ENCODE data around the gene CLN5.
A peak's percentile ranks its signal among the peaks of the same experiment; 100 is the strongest.
"Not testable (repeated sequence)": the region's sequence is repeated elsewhere in the genome, so short reads cannot be mapped to it uniquely, and the experiment has no call there.

The CLN5 gene

GRCh38 chr13:76991796-76992547, at the start of gene CLN5:
CLN5 (plus strand) TSS chr13:76992081; CDS start chr13:76992099, 18 bp downstream.
- DNase-seq (ENCODE audit: low read depth in 2 of 2) = peak; percentile 84 to 93

GRCh38 chr13:76942363-76942762, 49.5 kb upstream of the CLN5 start:
- no peak for DNase-seq (ENCODE audit: low read depth in 2 of 2)

GRCh38 chr13:76943646-76944045, 48.2 kb upstream of the CLN5 start:
- no peak for DNase-seq (ENCODE audit: low read depth in 2 of 2)

- DNase-seq (ENCODE audit: low read depth in 2 of 2) = no peak
Measured at GRCh38 chr13:76944456-76944855, 47.4 kb upstream of the CLN5 start.

- no peak for DNase-seq (ENCODE audit: low read depth in 2 of 2)
Measured at GRCh38 chr13:76948149-76948548, 43.7 kb upstream of the CLN5 start, which contains the start of gene ACOD1. ACOD1 (plus strand) TSS chr13:76948511; CDS start chr13:76948559, 48 bp downstream.

- DNase-seq (ENCODE audit: low read depth in 2 of 2) = no peak
Measured at GRCh38 chr13:76950101-76950500, 41.8 kb upstream of the CLN5 start.

GRCh38 chr13:76953968-76954367, 37.9 kb upstream of the CLN5 start:
- DNase-seq (ENCODE audit: low read depth in 2 of 2) = no peak

- no peak for DNase-seq (ENCODE audit: low read depth in 2 of 2)
Measured at GRCh38 chr13:76954538-76954937, 37.3 kb upstream of the CLN5 start.

- DNase-seq (ENCODE audit: low read depth in 2 of 2) = no peak
Measured at GRCh38 chr13:76955193-76955592, 36.7 kb upstream of the CLN5 start.

- no peak for DNase-seq (ENCODE audit: low read depth in 2 of 2)
Measured at GRCh38 chr13:76955661-76956060, 36.2 kb upstream of the CLN5 start.

- DNase-seq (ENCODE audit: low read depth in 2 of 2) = no peak
Measured at GRCh38 chr13:76958841-76959432, 32.9 kb upstream of the CLN5 start.

GRCh38 chr13:76959734-76960133, 32.1 kb upstream of the CLN5 start:
- not testable (repeated sequence) for DNase-seq (ENCODE audit: low read depth in 2 of 2)

GRCh38 chr13:76965759-76966421, 26.0 kb upstream of the CLN5 start:
- no peak for DNase-seq (ENCODE audit: low read depth in 2 of 2)

- no peak for DNase-seq (ENCODE audit: low read depth in 2 of 2)
Measured at GRCh38 chr13:76967031-76967430, 24.9 kb upstream of the CLN5 start.

- DNase-seq (ENCODE audit: low read depth in 2 of 2) = no peak
Measured at GRCh38 chr13:76968041-76968440, 23.8 kb upstream of the CLN5 start.

- DNase-seq (ENCODE audit: low read depth in 2 of 2) = no peak
Measured at GRCh38 chr13:76969488-76970365, 22.2 kb upstream of the CLN5 start.

- DNase-seq (ENCODE audit: low read depth in 2 of 2) = no peak
Measured at GRCh38 chr13:76971215-76971614, 20.7 kb upstream of the CLN5 start.

- DNase-seq (ENCODE audit: low read depth in 2 of 2) = no peak
Measured at GRCh38 chr13:76971851-76972829, 19.7 kb upstream of the CLN5 start.

GRCh38 chr13:76973920-76974617, 17.8 kb upstream of the CLN5 start:
- no peak for DNase-seq (ENCODE audit: low read depth in 2 of 2)

GRCh38 chr13:76974618-76974975, 17.3 kb upstream of the CLN5 start:
- no peak for DNase-seq (ENCODE audit: low read depth in 2 of 2)

Measured in stimulated activated CD4-positive, alpha-beta T cell treated with anti-CD3 and anti-CD28 coated beads, Interleukin-4, amount 100 ng/mL, for 48 hours (primary cell).